Liver (tissue), 9 donors: ENCODE data around the gene ABCG8. TPM values are rescaled to one million over a fixed set of nuclear protein-coding genes. Genes with fewer than 3 reads are reported as not detected.
A peak's percentile ranks its signal among the peaks of the same experiment; 100 is the strongest.

Experiments
- DNase-seq: peaks from one replicate; pipeline ENCODE4 v3.0.0-alpha.2; 2017; ENCODE audit warnings: low spot score
- H3K27ac ChIP-seq, 2 donors: one replicate each; pipeline ENCODE4 v1.7.0; 2013; ENCODE audit warnings: inconsistent platforms in 2 of 2, low read length in 2 of 2, control low read depth in 1 of 2, low read depth in 1 of 2, mild to moderate bottlenecking in 1 of 2
- H3K27me3 ChIP-seq, 4 donors: one replicate each; pipeline versions ENCODE4 v1.6.1 to v1.7.0; 2013; ENCODE audit warnings: low read length in 3 of 4, inconsistent platforms in 1 of 4, mild to moderate bottlenecking in 1 of 4, moderate library complexity in 1 of 4; ENCODE audit not compliant: control insufficient read depth in 4 of 4, insufficient read depth in 4 of 4
- H3K36me3 ChIP-seq, 4 donors: one replicate each; pipeline versions ENCODE4 v1.6.1 to v1.7.0; 2013; ENCODE audit warnings: low read length in 3 of 4, mild to moderate bottlenecking in 3 of 4, low read depth in 1 of 4, moderate library complexity in 1 of 4; ENCODE audit not compliant: control insufficient read depth in 4 of 4, insufficient read depth in 3 of 4
- H3K4me1 ChIP-seq, 4 donors: one replicate each; pipeline versions ENCODE4 v1.6.1 to v1.7.0; 2013; ENCODE audit warnings: low read length in 3 of 4, mild to moderate bottlenecking in 3 of 4, moderate library complexity in 1 of 4; ENCODE audit not compliant: control insufficient read depth in 4 of 4, insufficient read depth in 4 of 4
- H3K4me3 ChIP-seq, 3 donors: one replicate each; pipeline versions ENCODE4 v1.6.1 to v1.7.0; 2013; ENCODE audit warnings: low read length in 3 of 3, control low read depth in 1 of 3, low read depth in 1 of 3, mild to moderate bottlenecking in 1 of 3
- H3K9ac ChIP-seq, 2 donors: one replicate each; pipeline ENCODE4 v1.7.0; 2013; ENCODE audit warnings: low read length in 2 of 2, mild to moderate bottlenecking in 2 of 2, moderate library complexity in 2 of 2, control low read depth in 1 of 2, low read depth in 1 of 2
- H3K9me3 ChIP-seq, 4 donors: one replicate each; pipeline versions ENCODE4 v1.6.1 to v1.7.0; 2013; ENCODE audit warnings: low read length in 3 of 4; ENCODE audit not compliant: control insufficient read depth in 4 of 4
- EGR1 ChIP-seq, 2 donors: IDR thresholded peaks; 2 replicates each; pipeline ENCODE4 v1.6.1; 2016 to 2018; ENCODE audit warnings: antibody characterized with exemption in 2 of 2, low read depth in 2 of 2
- FOXA1 ChIP-seq: IDR thresholded peaks from 2 replicates; pipeline ENCODE4 v1.6.1; 2016; ENCODE audit warnings: antibody characterized with exemption
- FOXA2 ChIP-seq: IDR thresholded peaks from 2 replicates; pipeline ENCODE4 v1.6.1; 2016; ENCODE audit warnings: antibody characterized with exemption
- HNF4A ChIP-seq, 2 donors: conservative IDR thresholded peaks; 2 replicates each; pipeline ENCODE4 v1.6.1; 2016; ENCODE audit warnings: antibody characterized with exemption in 2 of 2, mild to moderate bottlenecking in 2 of 2
- HNF4G ChIP-seq: IDR thresholded peaks from 2 replicates; pipeline ENCODE4 v1.6.1; 2016; ENCODE audit warnings: antibody characterized with exemption
- MAX ChIP-seq: IDR thresholded peaks from 2 replicates; pipeline ENCODE4 v1.6.1; 2016; ENCODE audit warnings: antibody characterized with exemption
- NR2F2 ChIP-seq: IDR thresholded peaks from 2 replicates; pipeline ENCODE4 v1.6.1; 2016; ENCODE audit warnings: antibody characterized with exemption
- RAD21 ChIP-seq, 2 donors: IDR thresholded peaks; 2 replicates each; pipeline ENCODE4 v1.6.1; 2016; ENCODE audit warnings: antibody characterized with exemption in 2 of 2, mild to moderate bottlenecking in 2 of 2
- REST ChIP-seq: IDR thresholded peaks from 2 replicates; pipeline ENCODE4 v1.6.1; 2016; ENCODE audit warnings: antibody characterized with exemption, mild to moderate bottlenecking
- RXRA ChIP-seq, 2 donors: IDR thresholded peaks; 2 replicates each; pipeline ENCODE4 v1.6.1; 2017 to 2018; ENCODE audit warnings: antibody characterized with exemption in 2 of 2, mild to moderate bottlenecking in 1 of 2
- TAF1 ChIP-seq: conservative IDR thresholded peaks from 2 replicates; pipeline ENCODE4 v1.6.1; 2016; ENCODE audit warnings: antibody characterized with exemption, mild to moderate bottlenecking
- WGBS: extraction: QIAGEN DNeasy Blood & Tissue Kit; methylation state at CpG from one replicate; pipeline ENCODE4 v1.1.7; 2013; 5-methylcytosine and 5-hydroxymethylcytosine counted together
- polyA plus RNA-seq, 2 donors: library from polyadenylated mRNA; stranded (reverse) in 1 of 2; unstranded in 1 of 2; fragments of 200-250 nt in 1 of 2; fragments of >200 nt in 1 of 2; fragmentation: Nextera tagmentation in 1 of 2; extraction: Ambion mirVana in 1 of 2; gene quantifications; one replicate each; pipeline versions ENCODE4 v1.2.1 to v1.2.3, GENCODE V29; 2013 to 2015
- total RNA-seq, 2 donors: library from RNA; depleted of rRNA; stranded (reverse); fragments of >200 nt; gene quantifications; one replicate each; pipeline ENCODE4 v1.2.3, GENCODE V29; 2014
- TF ChIP-seq, protein P1 (sequence below): IDR thresholded peaks from 2 replicates; pipeline ENCODE4 v1.6.1; 2016; ENCODE audit warnings: antibody characterized with exemption
- TF ChIP-seq, protein P2 (sequence below): fragments of 150-350 bp; IDR thresholded peaks from 2 replicates; pipeline ENCODE4 v1.5.1; 2017; ENCODE audit warnings: improper control_type of control experiment, low read depth, low read length; ENCODE audit not compliant: missing input control
- donor health status: healthy.
- donor health status: healthy.
- donor health status: healthy.
- donor health status: healthy.
- donor health status: healthy.

ABCG8 gene
- total and polyA plus RNA-seq, 4 donors, result 16.8 to 81.2 (median 37.5) TPM

DNA sequence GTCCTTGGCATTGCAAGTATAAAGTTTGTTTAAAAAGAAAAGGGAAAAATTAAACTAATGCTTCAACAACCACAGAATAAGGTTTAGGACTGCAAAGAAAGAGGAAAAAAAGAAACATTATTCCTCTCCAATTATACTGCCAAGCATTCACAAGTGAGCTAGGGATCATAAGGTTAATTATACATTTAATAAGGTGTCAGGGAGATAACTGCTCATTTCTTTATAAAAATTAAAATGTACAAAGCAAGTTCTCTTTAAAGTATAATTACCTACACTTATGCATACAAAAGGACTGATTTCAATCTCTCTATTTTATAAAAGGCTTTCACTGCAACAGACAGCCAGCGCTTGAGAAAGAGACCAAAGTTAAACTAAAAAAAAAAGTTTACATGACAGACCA lies 58.1 kb downstream of the ABCG8 start:
- Histone ChIP-seq H3K9ac (no peak overlapping the region), H3K9me3 (no peaks in the 10 kb centered on the region), H3K4me3 (no peak overlapping the region), H3K27me3 (no peaks in the 10 kb centered on the region), H3K4me1 (peaks cover 2 to 19% (median 10%) of the 10 kb centered on the region in 4 donors), H3K27ac (no peak overlapping the region), H3K36me3 (peaks cover 8 to 36% (median 21%) of the 10 kb centered on the region in 4 donors)
- WGBS, result 53% methylated on average over 1 of the region's 1 CpG
- no peak for TF ChIP-seq FOXA1
- TF ChIP-seq REST, result no peak
- TF ChIP-seq HNF4A (conservative IDR thresholded peaks at IDR 0.05), result no peak
- no peak for TF ChIP-seq HNF4G
- no peak for TF ChIP-seq EGR1 (IDR thresholded peaks at IDR 0.05; ENCODE audit: low read depth in 2 of 2)
- no peak for TF ChIP-seq TAF1
- no peak for DNase-seq

- Histone ChIP-seq H3K9ac (no peak overlapping the region), H3K4me1 (peaks cover 2 to 19% (median 10%) of the 10 kb centered on the region in 4 donors), H3K27ac (no peak overlapping the region), H3K4me3 (no peak overlapping the region), H3K36me3 (peaks cover 8 to 30% (median 18%) of the 10 kb centered on the region in 4 donors), H3K27me3 (no peaks in the 10 kb centered on the region), H3K9me3 (no peaks in the 10 kb centered on the region)
- no peak for DNase-seq
- 97% methylated on average over 6 of the region's 6 CpGs for WGBS
- TF ChIP-seq, protein P1, sequence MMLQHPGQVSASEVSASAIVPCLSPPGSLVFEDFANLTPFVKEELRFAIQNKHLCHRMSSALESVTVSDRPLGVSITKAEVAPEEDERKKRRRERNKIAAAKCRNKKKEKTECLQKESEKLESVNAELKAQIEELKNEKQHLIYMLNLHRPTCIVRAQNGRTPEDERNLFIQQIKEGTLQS, result no peak
- no peak for TF ChIP-seq NR2F2
- TF ChIP-seq REST, result no peak
Measured at GRCh38 chr2:43897492-43897891, 58.7 kb downstream of the ABCG8 start.

- WGBS, result 34% methylated on average over 11 of the region's 11 CpGs
- no peak for DNase-seq
- Histone ChIP-seq H3K9me3 (no peaks in the 10 kb centered on the region), H3K4me1 (peaks cover 2 to 19% (median 10%) of the 10 kb centered on the region in 4 donors), H3K4me3 (no peak overlapping the region), H3K36me3 (peaks cover 6 to 22% (median 13%) of the 10 kb centered on the region in 4 donors), H3K9ac (peak overlapping the region in 1 of 2 donors; percentile 1), H3K27me3 (no peaks in the 10 kb centered on the region), H3K27ac (peak overlapping the region; percentile 1 to 44)
- TF ChIP-seq RAD21 (IDR thresholded peaks at IDR 0.05) (peak; percentile 63 to 68), MAX (no peak), RXRA (IDR thresholded peaks at IDR 0.05) (peak in 1 of 2 donors; percentile 10), FOXA2 (peak; percentile 38)
- TF ChIP-seq, protein P2, sequence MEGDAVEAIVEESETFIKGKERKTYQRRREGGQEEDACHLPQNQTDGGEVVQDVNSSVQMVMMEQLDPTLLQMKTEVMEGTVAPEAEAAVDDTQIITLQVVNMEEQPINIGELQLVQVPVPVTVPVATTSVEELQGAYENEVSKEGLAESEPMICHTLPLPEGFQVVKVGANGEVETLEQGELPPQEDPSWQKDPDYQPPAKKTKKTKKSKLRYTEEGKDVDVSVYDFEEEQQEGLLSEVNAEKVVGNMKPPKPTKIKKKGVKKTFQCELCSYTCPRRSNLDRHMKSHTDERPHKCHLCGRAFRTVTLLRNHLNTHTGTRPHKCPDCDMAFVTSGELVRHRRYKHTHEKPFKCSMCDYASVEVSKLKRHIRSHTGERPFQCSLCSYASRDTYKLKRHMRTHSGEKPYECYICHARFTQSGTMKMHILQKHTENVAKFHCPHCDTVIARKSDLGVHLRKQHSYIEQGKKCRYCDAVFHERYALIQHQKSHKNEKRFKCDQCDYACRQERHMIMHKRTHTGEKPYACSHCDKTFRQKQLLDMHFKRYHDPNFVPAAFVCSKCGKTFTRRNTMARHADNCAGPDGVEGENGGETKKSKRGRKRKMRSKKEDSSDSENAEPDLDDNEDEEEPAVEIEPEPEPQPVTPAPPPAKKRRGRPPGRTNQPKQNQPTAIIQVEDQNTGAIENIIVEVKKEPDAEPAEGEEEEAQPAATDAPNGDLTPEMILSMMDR, result peak; percentile 41
Measured at GRCh38 chr2:43898134-43898837, 59.5 kb downstream of the ABCG8 start.
